ENCODE results near the gene TRIP11. TPM values are rescaled to one million over a fixed set of nuclear protein-coding genes. Genes with fewer than 3 reads are reported as not detected.

Gene TRIP11
- total RNA-seq, 4 donors from 2014 or later = 23.3 to 59.1 (median 36.9) TPM

DNA sequence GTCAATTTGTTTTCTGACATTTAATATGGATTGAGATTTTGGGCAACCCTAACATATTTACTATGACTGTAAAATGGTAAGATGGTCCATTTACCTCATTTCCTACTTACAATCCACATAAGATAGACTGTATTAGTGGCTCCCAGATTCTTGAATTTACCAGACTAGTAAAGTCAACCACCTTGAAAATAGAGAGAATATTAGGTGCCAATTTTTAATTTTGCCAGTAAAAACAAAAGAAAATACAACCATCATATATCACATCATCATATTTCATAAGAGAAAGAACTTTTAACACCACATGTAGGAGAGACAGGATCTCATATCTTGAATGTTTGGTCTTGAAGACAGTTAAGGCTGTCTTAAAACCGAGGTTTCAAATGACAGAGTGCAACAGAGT is 84.7 kb downstream of the TRIP11 start:
- Histone ChIP-seq H3K27ac (no peak overlapping the region), H3K4me1 (no peaks in the 10 kb centered on the region), H3K36me3 (no peaks in the 10 kb centered on the region), H3K9me3 (no peaks in the 10 kb centered on the region), H3K27me3 (no peaks in the 10 kb centered on the region), H3K4me3 (no peak overlapping the region)
- no peak for TF ChIP-seq POLR2A (IDR thresholded peaks at IDR 0.05)
- no peak for TF ChIP-seq CTCF (IDR thresholded peaks at IDR 0.05)
- TF ChIP-seq EP300 (IDR thresholded peaks at IDR 0.05) = no peak
- TF ChIP-seq POLR2AphosphoS5 (IDR thresholded peaks at IDR 0.05) = no peak
- no peak for DNase-seq (ENCODE audit: low spot score in 2 of 2)
- WGBS = 54% methylated on average over 1 of the region's 1 CpG

- H3K36me3 ChIP-seq = no peaks in the 10 kb centered on the region
- H3K4me3 ChIP-seq = no peak overlapping the region
- H3K27ac ChIP-seq = no peak overlapping the region
- H3K27me3 ChIP-seq = no peaks in the 10 kb centered on the region
- no peaks in the 10 kb centered on the region for H3K4me1 ChIP-seq
- TF ChIP-seq POLR2A (IDR thresholded peaks at IDR 0.05) = no peak
- TF ChIP-seq CTCF (IDR thresholded peaks at IDR 0.05) = no peak
- TF ChIP-seq EP300 (IDR thresholded peaks at IDR 0.05) = no peak
- TF ChIP-seq POLR2AphosphoS5 (IDR thresholded peaks at IDR 0.05) = no peak
- WGBS = 64% methylated on average over 8 of the region's 8 CpGs
- no peak for DNase-seq (ENCODE audit: low spot score in 2 of 2)
- no peaks in the 10 kb centered on the region for H3K9me3 ChIP-seq
Observed at GRCh38 chr14:91953170-91953985, 86.5 kb downstream of the TRIP11 start.

GRCh38 chr14:91947475-91948184 is 92.2 kb downstream of the TRIP11 start, which contains the start of gene FBLN5:
FBLN5 (minus strand) TSS chr14:91947694; CDS start chr14:91947229, 465 bp downstream.
- WGBS = 9% methylated on average over 11 of the region's 54 CpGs
- TF ChIP-seq POLR2AphosphoS5 (IDR thresholded peaks at IDR 0.05) (no peak), EP300 (IDR thresholded peaks at IDR 0.05) (no peak), POLR2A (IDR thresholded peaks at IDR 0.05) (no peak), CTCF (IDR thresholded peaks at IDR 0.05) (no peak)
- peak; percentile 82 to 88 for DNase-seq (ENCODE audit: low spot score in 2 of 2)
- Histone ChIP-seq H3K9me3 (no peaks in the 10 kb centered on the region), H3K27ac (peak within 1 kb of the TSS; percentile 89), H3K27me3 (peaks cover 11% of the 10 kb centered on the region), H3K36me3 (no peaks in the 10 kb centered on the region), H3K4me3 (peak within 1 kb of the TSS; percentile 62), H3K4me1 (peaks cover 15% of the 10 kb centered on the region)

GRCh38 chr14:91946622-91947474 is 93.0 kb downstream of the TRIP11 start:
- Histone ChIP-seq H3K36me3 (no peaks in the 10 kb centered on the region), H3K4me1 (peaks cover 15% of the 10 kb centered on the region), H3K27ac (peak overlapping the region; percentile 89), H3K9me3 (no peaks in the 10 kb centered on the region), H3K4me3 (peak overlapping the region; percentile 62), H3K27me3 (peaks cover 11% of the 10 kb centered on the region)
- TF ChIP-seq POLR2AphosphoS5 (IDR thresholded peaks at IDR 0.05) (no peak), POLR2A (IDR thresholded peaks at IDR 0.05) (peak in 1 of 2 donors; percentile 27)
- peak in 1 of 2 donors; percentile 68 for DNase-seq (ENCODE audit: low spot score in 2 of 2)
- WGBS = 11% methylated on average over 37 of the region's 38 CpGs

DNA sequence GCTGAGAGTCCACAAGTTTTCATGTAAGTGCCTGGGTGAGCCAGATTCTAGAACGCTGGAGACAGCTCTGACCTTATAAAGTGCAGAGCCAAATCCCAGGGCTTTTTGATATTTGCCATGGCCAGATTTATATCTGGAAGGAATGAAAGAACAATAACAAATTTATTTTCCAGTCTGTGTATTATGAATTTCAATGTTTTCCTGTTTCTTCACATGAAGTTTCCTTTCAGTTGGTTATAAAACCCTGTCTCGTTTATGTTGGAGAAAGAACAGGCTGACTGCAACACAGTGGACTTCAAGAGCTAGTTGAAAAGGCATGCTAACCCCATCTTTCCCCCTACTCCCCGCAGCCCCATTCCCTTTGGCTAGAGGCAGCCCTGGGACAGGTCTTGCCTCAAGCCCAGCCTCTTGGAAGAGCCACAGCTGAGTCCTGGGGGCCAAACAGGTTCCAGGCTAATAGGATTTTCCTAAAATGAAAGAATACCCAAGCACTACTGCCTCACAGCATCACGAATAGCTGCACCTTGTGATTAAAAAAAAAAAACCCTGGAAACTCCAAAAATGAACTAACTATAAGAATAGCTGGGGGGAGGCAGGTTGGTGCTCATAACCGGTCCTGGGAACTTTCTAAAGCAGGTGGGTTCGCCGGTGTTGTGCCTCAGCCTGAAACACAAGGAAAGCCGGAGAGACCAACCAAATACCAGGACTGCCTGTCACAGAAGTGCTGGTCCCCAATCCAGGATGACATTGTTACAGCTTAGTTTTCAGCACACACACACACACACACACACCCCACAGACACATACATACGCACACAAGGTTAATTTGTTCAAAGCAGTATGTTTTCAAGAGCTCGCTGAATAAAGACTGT is 93.9 kb downstream of the TRIP11 start:
- H3K27ac ChIP-seq = peak overlapping the region; percentile 89
- TF ChIP-seq POLR2AphosphoS5 (IDR thresholded peaks at IDR 0.05) (no peak), CTCF (IDR thresholded peaks at IDR 0.05) (no peak), EP300 (IDR thresholded peaks at IDR 0.05) (no peak), POLR2A (IDR thresholded peaks at IDR 0.05) (no peak)
- H3K4me3 ChIP-seq = peak overlapping the region; percentile 62
- peaks cover 11% of the 10 kb centered on the region for H3K27me3 ChIP-seq
- H3K4me1 ChIP-seq = peaks cover 15% of the 10 kb centered on the region
- WGBS = 55% methylated on average over 10 of the region's 10 CpGs
- DNase-seq (ENCODE audit: low spot score in 2 of 2) = no peak
- H3K36me3 ChIP-seq = no peaks in the 10 kb centered on the region
- no peaks in the 10 kb centered on the region for H3K9me3 ChIP-seq

Measured in suprapubic skin (tissue), 4 donors.